GM23338 (cell line): Measurements from ENCODE around the gene GAL3ST2. TPM values are rescaled to one million over a fixed set of nuclear protein-coding genes. Genes with fewer than 3 reads are reported as not detected.

Experiments
- ATAC-seq: fragments of 200-7000 bp; cut with Tn5 transposase; 3 replicates; pipeline ENCODE4 v1.9.1; 2020
- DNase-seq: peaks from one replicate; pipeline ENCODE4 v3.0.0-alpha.2; 2015; ENCODE audit warnings: low spot score
- H2AFZ ChIP-seq: fragments of 200-600 bp; sonication (generic); 2 replicates; pipeline ENCODE4 v1.8.0; 2016; ENCODE audit warnings: antibody characterized with exemption, mild to moderate bottlenecking, moderate library complexity
- H3F3A ChIP-seq: fragments of 200-600 bp; sonication (generic); replicated peaks from 2 replicates; pipeline ENCODE4 v1.8.0; 2017; ENCODE audit warnings: antibody characterized with exemption, mixed run types, low read depth
- H3K27ac ChIP-seq: fragments of 200-600 bp; sonication (generic); 2 replicates; pipeline ENCODE4 v1.6.1; 2016; ENCODE audit warnings: low read depth
- H3K27me3 ChIP-seq: fragments of 200-600 bp; sonication (generic); 2 replicates; pipeline ENCODE4 v1.8.0; 2016; ENCODE audit warnings: mild to moderate bottlenecking, mixed run types, moderate library complexity; ENCODE audit not compliant: insufficient read depth
- H3K36me3 ChIP-seq: fragments of 200-600 bp; sonication (generic); 2 replicates; pipeline ENCODE4 v1.8.0; 2016; ENCODE audit warnings: mild to moderate bottlenecking; ENCODE audit not compliant: insufficient read depth
- H3K4me1 ChIP-seq: fragments of 200-600 bp; sonication (generic); 2 replicates; pipeline ENCODE4 v1.8.0; 2016; ENCODE audit warnings: mild to moderate bottlenecking, moderate library complexity; ENCODE audit not compliant: insufficient read depth
- H3K4me2 ChIP-seq: fragments of 200-600 bp; sonication (generic); 2 replicates; pipeline ENCODE4 v1.7.1; 2017; ENCODE audit warnings: mixed run types
- H3K4me3 ChIP-seq: fragments of 200-600 bp; sonication (generic); 2 replicates; pipeline ENCODE4 v1.6.1; 2016; ENCODE audit warnings: mixed run types
- H3K79me2 ChIP-seq: fragments of 200-600 bp; sonication (generic); replicated peaks from 2 replicates; pipeline ENCODE4 v1.8.0; 2017; ENCODE audit warnings: mild to moderate bottlenecking; ENCODE audit not compliant: insufficient read depth
- H3K9me2 ChIP-seq: fragments of 200-600 bp; sonication (generic); 2 replicates; pipeline ENCODE4 v1.8.0; 2017; ENCODE audit not compliant: insufficient read depth
- H4K20me1 ChIP-seq: fragments of 200-600 bp; sonication (generic); replicated peaks from 2 replicates; pipeline ENCODE4 v1.8.0; 2017; ENCODE audit warnings: mild to moderate bottlenecking; ENCODE audit not compliant: insufficient read depth
- H3K27ac Mint-ChIP-seq: 2 replicates; pipeline ENCODE4 v1.8.0; 2020; ENCODE audit warnings: inconsistent platforms, mild to moderate bottlenecking, moderate library complexity, mixed read lengths
- H3K27me3 Mint-ChIP-seq: 3 replicates; pipeline ENCODE4 v1.8.0; 2022; ENCODE audit warnings: low read depth, mild to moderate bottlenecking, moderate library complexity, mixed read lengths, inconsistent platforms; ENCODE audit not compliant: insufficient read depth, poor library complexity
- H3K36me3 Mint-ChIP-seq: 3 replicates; pipeline ENCODE4 v1.8.0; 2021; ENCODE audit warnings: low read depth, mild to moderate bottlenecking, inconsistent platforms, moderate library complexity, mixed read lengths
- H3K4me1 Mint-ChIP-seq: 3 replicates; pipeline ENCODE4 v1.8.0; 2020; ENCODE audit warnings: mild to moderate bottlenecking, inconsistent platforms, mixed read lengths
- H3K4me3 Mint-ChIP-seq: 3 replicates; pipeline ENCODE4 v1.8.0; 2021; ENCODE audit warnings: moderate library complexity, mild to moderate bottlenecking, inconsistent platforms, mixed read lengths
- H3K9me3 Mint-ChIP-seq: 3 replicates; pipeline ENCODE4 v1.8.0; 2020; ENCODE audit warnings: moderate library complexity, mild to moderate bottlenecking, inconsistent platforms, mixed read lengths
- ETS1 ChIP-seq: IDR thresholded peaks from 2 replicates; pipeline ENCODE4 v1.6.1; 2016; ENCODE audit warnings: antibody characterized with exemption
- NANOG ChIP-seq: IDR thresholded peaks from 2 replicates; pipeline ENCODE4 v1.6.1; 2016; ENCODE audit warnings: antibody characterized with exemption, borderline replicate concordance
- ZNF331 ChIP-seq: fragments of 250-450 bp; sonication (Bioruptor Pico); IDR thresholded peaks from 2 replicates; pipeline ENCODE4 v1.5.0; 2020; ENCODE audit warnings: low read depth, mild to moderate bottlenecking, moderate library complexity
- polyA plus RNA-seq: library from polyadenylated mRNA; unstranded; fragments of >200 nt; fragmentation: Nextera tagmentation; extraction: Ambion mirVana; gene quantifications from 2 replicates; pipeline ENCODE4 v1.2.1, GENCODE V29; 2016
- total RNA-seq: library from RNA; depleted of rRNA; stranded (reverse); fragments of >200 nt; shearing (Covaris generic); gene quantifications from 2 replicates; pipeline ENCODE4 v1.2.3, GENCODE V29; 2014
- TF ChIP-seq, protein P1 (sequence below): IDR thresholded peaks from one replicate; pipeline ENCODE4 v1.6.1; 2018; ENCODE audit warnings: antibody characterized with exemption; ENCODE audit not compliant: unreplicated experiment
- TF ChIP-seq, protein P2 (sequence below), 2 experiments: fragments of 200-600 bp in 1 of 2; sonication (generic) in 1 of 2; conservative IDR thresholded peaks; 2 replicates each; pipeline versions ENCODE4 v1.5.1 to v1.6.1; 2016 to 2017; ENCODE audit warnings: antibody characterized with exemption in 2 of 2, low read depth in 2 of 2, mild to moderate bottlenecking in 2 of 2, moderate library complexity in 1 of 2

Gene GAL3ST2
- total and polyA plus RNA-seq, 2 experiments from 2014 or later: 0.19 to 0.24 TPM

DNA sequence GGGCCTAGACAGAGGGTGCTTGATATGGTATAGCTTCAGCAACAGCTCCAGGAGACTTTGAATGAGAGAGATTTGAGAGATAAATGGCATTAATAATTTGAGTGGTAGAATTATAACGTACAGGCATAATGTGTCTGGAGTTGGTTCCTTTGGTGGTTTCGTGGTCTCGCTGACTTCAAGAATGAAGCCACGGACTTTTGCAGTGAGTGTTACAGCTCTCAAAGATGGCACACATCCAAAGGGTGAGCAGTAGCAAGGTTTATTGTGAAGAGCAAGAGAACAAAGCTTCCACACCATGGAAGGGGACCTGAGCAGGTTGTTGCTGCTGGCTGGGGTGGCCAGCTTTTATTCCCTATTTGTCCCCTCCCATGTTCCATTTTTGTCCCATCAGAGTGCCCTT is 59.0 kb downstream of the GAL3ST2 start:
- Mint-ChIP-seq H3K27ac (no peak overlapping the region), H3K4me3 (no peak overlapping the region), H3K9me3 (no peaks in the 10 kb centered on the region), H3K27me3 (peaks cover 3% of the 10 kb centered on the region), H3K36me3 (no peaks in the 10 kb centered on the region), H3K4me1 (peaks cover 10% of the 10 kb centered on the region)
- no peak overlapping the region for H3K4me3 ChIP-seq
- H3K4me2 ChIP-seq: no peak overlapping the region
- no peaks in the 10 kb centered on the region for H3K36me3 ChIP-seq
- H3K9me2 ChIP-seq: no peaks in the 10 kb centered on the region
- no peaks in the 10 kb centered on the region for H3K79me2 ChIP-seq
- H4K20me1 ChIP-seq: no peaks in the 10 kb centered on the region
- DNase-seq: no peak
- H3F3A ChIP-seq: no peaks in the 10 kb centered on the region
- no peaks in the 10 kb centered on the region for H3K4me1 ChIP-seq
- no peak overlapping the region for H3K27ac ChIP-seq
- TF ChIP-seq, protein P1, sequence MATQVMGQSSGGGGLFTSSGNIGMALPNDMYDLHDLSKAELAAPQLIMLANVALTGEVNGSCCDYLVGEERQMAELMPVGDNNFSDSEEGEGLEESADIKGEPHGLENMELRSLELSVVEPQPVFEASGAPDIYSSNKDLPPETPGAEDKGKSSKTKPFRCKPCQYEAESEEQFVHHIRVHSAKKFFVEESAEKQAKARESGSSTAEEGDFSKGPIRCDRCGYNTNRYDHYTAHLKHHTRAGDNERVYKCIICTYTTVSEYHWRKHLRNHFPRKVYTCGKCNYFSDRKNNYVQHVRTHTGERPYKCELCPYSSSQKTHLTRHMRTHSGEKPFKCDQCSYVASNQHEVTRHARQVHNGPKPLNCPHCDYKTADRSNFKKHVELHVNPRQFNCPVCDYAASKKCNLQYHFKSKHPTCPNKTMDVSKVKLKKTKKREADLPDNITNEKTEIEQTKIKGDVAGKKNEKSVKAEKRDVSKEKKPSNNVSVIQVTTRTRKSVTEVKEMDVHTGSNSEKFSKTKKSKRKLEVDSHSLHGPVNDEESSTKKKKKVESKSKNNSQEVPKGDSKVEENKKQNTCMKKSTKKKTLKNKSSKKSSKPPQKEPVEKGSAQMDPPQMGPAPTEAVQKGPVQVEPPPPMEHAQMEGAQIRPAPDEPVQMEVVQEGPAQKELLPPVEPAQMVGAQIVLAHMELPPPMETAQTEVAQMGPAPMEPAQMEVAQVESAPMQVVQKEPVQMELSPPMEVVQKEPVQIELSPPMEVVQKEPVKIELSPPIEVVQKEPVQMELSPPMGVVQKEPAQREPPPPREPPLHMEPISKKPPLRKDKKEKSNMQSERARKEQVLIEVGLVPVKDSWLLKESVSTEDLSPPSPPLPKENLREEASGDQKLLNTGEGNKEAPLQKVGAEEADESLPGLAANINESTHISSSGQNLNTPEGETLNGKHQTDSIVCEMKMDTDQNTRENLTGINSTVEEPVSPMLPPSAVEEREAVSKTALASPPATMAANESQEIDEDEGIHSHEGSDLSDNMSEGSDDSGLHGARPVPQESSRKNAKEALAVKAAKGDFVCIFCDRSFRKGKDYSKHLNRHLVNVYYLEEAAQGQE: no peak
- TF ChIP-seq, protein P2, sequence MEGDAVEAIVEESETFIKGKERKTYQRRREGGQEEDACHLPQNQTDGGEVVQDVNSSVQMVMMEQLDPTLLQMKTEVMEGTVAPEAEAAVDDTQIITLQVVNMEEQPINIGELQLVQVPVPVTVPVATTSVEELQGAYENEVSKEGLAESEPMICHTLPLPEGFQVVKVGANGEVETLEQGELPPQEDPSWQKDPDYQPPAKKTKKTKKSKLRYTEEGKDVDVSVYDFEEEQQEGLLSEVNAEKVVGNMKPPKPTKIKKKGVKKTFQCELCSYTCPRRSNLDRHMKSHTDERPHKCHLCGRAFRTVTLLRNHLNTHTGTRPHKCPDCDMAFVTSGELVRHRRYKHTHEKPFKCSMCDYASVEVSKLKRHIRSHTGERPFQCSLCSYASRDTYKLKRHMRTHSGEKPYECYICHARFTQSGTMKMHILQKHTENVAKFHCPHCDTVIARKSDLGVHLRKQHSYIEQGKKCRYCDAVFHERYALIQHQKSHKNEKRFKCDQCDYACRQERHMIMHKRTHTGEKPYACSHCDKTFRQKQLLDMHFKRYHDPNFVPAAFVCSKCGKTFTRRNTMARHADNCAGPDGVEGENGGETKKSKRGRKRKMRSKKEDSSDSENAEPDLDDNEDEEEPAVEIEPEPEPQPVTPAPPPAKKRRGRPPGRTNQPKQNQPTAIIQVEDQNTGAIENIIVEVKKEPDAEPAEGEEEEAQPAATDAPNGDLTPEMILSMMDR (conservative IDR thresholded peaks at IDR 0.05; ENCODE audit: low read depth in 2 of 2): no peak
- TF ChIP-seq NANOG: no peak
- TF ChIP-seq ETS1: no peak
- no peak for TF ChIP-seq ZNF331
- no peaks in the 10 kb centered on the region for H3K27me3 ChIP-seq
- no peak overlapping the region for H2AFZ ChIP-seq
- no peak for ATAC-seq

GRCh38 chr2:241836292-241836691 is 59.7 kb downstream of the GAL3ST2 start:
- Histone ChIP-seq H3F3A (no peaks in the 10 kb centered on the region), H3K27ac (no peak overlapping the region), H3K79me2 (no peaks in the 10 kb centered on the region), H4K20me1 (no peaks in the 10 kb centered on the region), H3K27me3 (no peaks in the 10 kb centered on the region), H3K4me1 (no peaks in the 10 kb centered on the region), H3K4me3 (no peak overlapping the region), H3K4me2 (no peak overlapping the region), H3K36me3 (no peaks in the 10 kb centered on the region), H3K9me2 (no peaks in the 10 kb centered on the region), H2AFZ (no peak overlapping the region)
- no peak for TF ChIP-seq ETS1
- TF ChIP-seq, protein P2 (conservative IDR thresholded peaks at IDR 0.05; ENCODE audit: low read depth in 2 of 2): 0 out of 4 replicates have a peak, but pooled peaks of 1 of the 2 experiments have one; percentile 28
- Mint-ChIP-seq H3K36me3 (no peaks in the 10 kb centered on the region), H3K27me3 (peaks cover 5% of the 10 kb centered on the region), H3K4me1 (peaks cover 10% of the 10 kb centered on the region), H3K4me3 (no peak overlapping the region; the same call in 2 of the 3 replicates), H3K9me3 (no peaks in the 10 kb centered on the region), H3K27ac (no peak overlapping the region)
- ATAC-seq: no peak
- DNase-seq: no peak
